DOHH2 (cell line): Measurements from ENCODE around the gene BRD7.

Experiments used
- H3F3A ChIP-seq: fragments of 200-600 bp; sonication (generic), shearing (Covaris generic); 2 replicates; pipeline ENCODE4 v1.6.0; 2016; ENCODE audit warnings: antibody characterized with exemption, mild to moderate bottlenecking; ENCODE audit not compliant: control insufficient read depth, insufficient read depth
- H3K27ac ChIP-seq: fragments of 200-600 bp; sonication (generic); 2 replicates; pipeline ENCODE4 v1.5.1; 2014; ENCODE audit warnings: low read depth, mild to moderate bottlenecking, low read length, moderate library complexity
- H3K27me3 ChIP-seq: fragments of 200-600 bp; sonication (generic); 2 replicates; pipeline ENCODE4 v1.6.1; 2014; ENCODE audit warnings: mild to moderate bottlenecking, low read length, mixed read lengths; ENCODE audit not compliant: control insufficient read depth
- H3K36me3 ChIP-seq: fragments of 200-600 bp; sonication (generic); 2 replicates; pipeline ENCODE4 v1.6.1; 2014; ENCODE audit warnings: mild to moderate bottlenecking, low read length, moderate library complexity, mixed read lengths; ENCODE audit not compliant: control insufficient read depth
- H3K4me1 ChIP-seq: fragments of 200-600 bp; sonication (generic); 2 replicates; pipeline ENCODE4 v1.6.1; 2014; ENCODE audit warnings: mild to moderate bottlenecking, low read length, mixed read lengths; ENCODE audit not compliant: control insufficient read depth
- H3K4me2 ChIP-seq: fragments of 200-600 bp; sonication (generic); 2 replicates; pipeline ENCODE4 v1.6.0; 2014; ENCODE audit warnings: mild to moderate bottlenecking, low read length, moderate library complexity
- H3K4me3 ChIP-seq: fragments of 200-600 bp; sonication (generic); 2 replicates; pipeline ENCODE4 v1.5.1; 2014; ENCODE audit warnings: mild to moderate bottlenecking, low read length, mixed read lengths
- H3K79me2 ChIP-seq: fragments of 200-600 bp; sonication (generic); 2 replicates; pipeline ENCODE4 v1.6.1; 2014; ENCODE audit warnings: mild to moderate bottlenecking, low read length, mixed read lengths; ENCODE audit not compliant: control insufficient read depth
- H3K9me2 ChIP-seq: fragments of 200-600 bp; sonication (generic); replicated peaks from 2 replicates; pipeline ENCODE4 v1.6.1; 2014; ENCODE audit warnings: mild to moderate bottlenecking, low read length, mixed read lengths; ENCODE audit not compliant: control insufficient read depth
- H3K9me3 ChIP-seq: fragments of 200-600 bp; sonication (generic); 2 replicates; pipeline ENCODE4 v1.6.1; 2014; ENCODE audit warnings: antibody characterized with exemption, low read length, mixed read lengths; ENCODE audit not compliant: control insufficient read depth, insufficient read depth
- H4K20me1 ChIP-seq: fragments of 200-600 bp; sonication (generic); 2 replicates; pipeline ENCODE4 v1.6.0; 2014; ENCODE audit warnings: low read depth, mild to moderate bottlenecking, antibody characterized with exemption, low read length, moderate library complexity; ENCODE audit not compliant: control insufficient read depth, insufficient read depth
- EZH2phosphoT487 ChIP-seq: fragments of 200-600 bp; sonication (generic); IDR thresholded peaks from 2 replicates; pipeline ENCODE4 v1.6.1; 2017; ENCODE audit warnings: borderline replicate concordance, mild to moderate bottlenecking, antibody characterized with exemption, low read length, moderate library complexity, mixed read lengths
- TF ChIP-seq, protein P1 (sequence below): fragments of 200-600 bp; sonication (generic); IDR thresholded peaks from one replicate; pipeline ENCODE4 v1.5.1; 2014; ENCODE audit warnings: antibody characterized with exemption, mild to moderate bottlenecking, low read depth, low read length; ENCODE audit not compliant: poor library complexity, severe bottlenecking

The BRD7 gene

DNA sequence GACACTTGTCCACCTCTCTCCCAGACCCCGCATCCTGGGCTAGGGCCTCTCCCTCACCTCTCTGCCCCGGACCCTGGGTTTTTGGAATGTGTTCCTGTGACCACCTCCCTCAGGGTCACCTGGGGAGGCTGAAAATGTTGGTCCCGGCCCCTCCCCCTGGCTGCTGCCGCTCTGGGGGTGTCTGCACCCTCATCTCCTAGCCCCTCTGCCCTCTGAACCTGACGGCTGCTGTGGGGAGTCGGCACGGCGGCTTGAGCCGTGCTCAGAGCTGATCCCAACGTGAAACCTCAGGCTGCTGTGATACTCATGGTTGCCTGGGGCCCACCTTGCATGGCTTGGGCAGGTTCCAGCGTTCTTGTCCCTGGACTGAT lies 59.6 kb downstream of the BRD7 start:
- Histone ChIP-seq H3K36me3 (peaks cover 9% of the 10 kb centered on the region), H3F3A (no peaks in the 10 kb centered on the region; the same call in 1 of the 2 replicates), H3K9me3 (no peaks in the 10 kb centered on the region), H3K4me2 (no peak overlapping the region), H3K4me3 (no peak overlapping the region), H3K27me3 (no peaks in the 10 kb centered on the region), H3K4me1 (no peaks in the 10 kb centered on the region), H4K20me1 (no peaks in the 10 kb centered on the region), H3K9me2 (no peaks in the 10 kb centered on the region), H3K27ac (no peak overlapping the region), H3K79me2 (no peaks in the 10 kb centered on the region)
- TF ChIP-seq EZH2phosphoT487, result no peak
- TF ChIP-seq, protein P1, sequence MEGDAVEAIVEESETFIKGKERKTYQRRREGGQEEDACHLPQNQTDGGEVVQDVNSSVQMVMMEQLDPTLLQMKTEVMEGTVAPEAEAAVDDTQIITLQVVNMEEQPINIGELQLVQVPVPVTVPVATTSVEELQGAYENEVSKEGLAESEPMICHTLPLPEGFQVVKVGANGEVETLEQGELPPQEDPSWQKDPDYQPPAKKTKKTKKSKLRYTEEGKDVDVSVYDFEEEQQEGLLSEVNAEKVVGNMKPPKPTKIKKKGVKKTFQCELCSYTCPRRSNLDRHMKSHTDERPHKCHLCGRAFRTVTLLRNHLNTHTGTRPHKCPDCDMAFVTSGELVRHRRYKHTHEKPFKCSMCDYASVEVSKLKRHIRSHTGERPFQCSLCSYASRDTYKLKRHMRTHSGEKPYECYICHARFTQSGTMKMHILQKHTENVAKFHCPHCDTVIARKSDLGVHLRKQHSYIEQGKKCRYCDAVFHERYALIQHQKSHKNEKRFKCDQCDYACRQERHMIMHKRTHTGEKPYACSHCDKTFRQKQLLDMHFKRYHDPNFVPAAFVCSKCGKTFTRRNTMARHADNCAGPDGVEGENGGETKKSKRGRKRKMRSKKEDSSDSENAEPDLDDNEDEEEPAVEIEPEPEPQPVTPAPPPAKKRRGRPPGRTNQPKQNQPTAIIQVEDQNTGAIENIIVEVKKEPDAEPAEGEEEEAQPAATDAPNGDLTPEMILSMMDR, result no peak

GRCh38 chr16:50308237-50308965 lies 60.4 kb downstream of the BRD7 start:
- no peak overlapping the region for H3K4me2 ChIP-seq
- H3K36me3 ChIP-seq, result peaks cover 3% of the 10 kb centered on the region; the same call in 1 of the 2 replicates
- no peak for TF ChIP-seq EZH2phosphoT487
- TF ChIP-seq, protein P1, result no peak
- no peaks in the 10 kb centered on the region; the same call in 1 of the 2 replicates for H3F3A ChIP-seq
- no peak overlapping the region for H3K27ac ChIP-seq
- H3K27me3 ChIP-seq, result no peaks in the 10 kb centered on the region
- no peaks in the 10 kb centered on the region for H3K9me2 ChIP-seq
- H3K9me3 ChIP-seq, result no peaks in the 10 kb centered on the region
- no peaks in the 10 kb centered on the region for H3K79me2 ChIP-seq
- no peaks in the 10 kb centered on the region for H3K4me1 ChIP-seq
- no peaks in the 10 kb centered on the region for H4K20me1 ChIP-seq
- H3K4me3 ChIP-seq, result no peak overlapping the region

GRCh38 chr16:50306287-50306686 lies 62.5 kb downstream of the BRD7 start:
- Histone ChIP-seq H3K79me2 (no peaks in the 10 kb centered on the region), H3K27me3 (no peaks in the 10 kb centered on the region), H3K27ac (no peak overlapping the region), H3K9me2 (no peaks in the 10 kb centered on the region), H3K4me1 (no peaks in the 10 kb centered on the region), H4K20me1 (no peaks in the 10 kb centered on the region), H3K4me3 (no peak overlapping the region), H3F3A (no peaks in the 10 kb centered on the region; the same call in 1 of the 2 replicates), H3K4me2 (no peak overlapping the region), H3K9me3 (no peaks in the 10 kb centered on the region), H3K36me3 (no peaks in the 10 kb centered on the region)
- TF ChIP-seq, protein P1, result no peak
- TF ChIP-seq EZH2phosphoT487, result no peak
